Activated CD8-positive, alpha-beta memory T cell treated with anti-CD3 and anti-CD28 coated beads, Interleukin-2, amount 50 U/mL, for 24 hours (primary cell): ENCODE data around the gene PSMA3.

Experiments used
- DNase-seq: peaks from one replicate; pipeline ENCODE4 v3.0.0-alpha.2; 2020; ENCODE audit errors: extremely low read depth

PSMA3 gene

DNA sequence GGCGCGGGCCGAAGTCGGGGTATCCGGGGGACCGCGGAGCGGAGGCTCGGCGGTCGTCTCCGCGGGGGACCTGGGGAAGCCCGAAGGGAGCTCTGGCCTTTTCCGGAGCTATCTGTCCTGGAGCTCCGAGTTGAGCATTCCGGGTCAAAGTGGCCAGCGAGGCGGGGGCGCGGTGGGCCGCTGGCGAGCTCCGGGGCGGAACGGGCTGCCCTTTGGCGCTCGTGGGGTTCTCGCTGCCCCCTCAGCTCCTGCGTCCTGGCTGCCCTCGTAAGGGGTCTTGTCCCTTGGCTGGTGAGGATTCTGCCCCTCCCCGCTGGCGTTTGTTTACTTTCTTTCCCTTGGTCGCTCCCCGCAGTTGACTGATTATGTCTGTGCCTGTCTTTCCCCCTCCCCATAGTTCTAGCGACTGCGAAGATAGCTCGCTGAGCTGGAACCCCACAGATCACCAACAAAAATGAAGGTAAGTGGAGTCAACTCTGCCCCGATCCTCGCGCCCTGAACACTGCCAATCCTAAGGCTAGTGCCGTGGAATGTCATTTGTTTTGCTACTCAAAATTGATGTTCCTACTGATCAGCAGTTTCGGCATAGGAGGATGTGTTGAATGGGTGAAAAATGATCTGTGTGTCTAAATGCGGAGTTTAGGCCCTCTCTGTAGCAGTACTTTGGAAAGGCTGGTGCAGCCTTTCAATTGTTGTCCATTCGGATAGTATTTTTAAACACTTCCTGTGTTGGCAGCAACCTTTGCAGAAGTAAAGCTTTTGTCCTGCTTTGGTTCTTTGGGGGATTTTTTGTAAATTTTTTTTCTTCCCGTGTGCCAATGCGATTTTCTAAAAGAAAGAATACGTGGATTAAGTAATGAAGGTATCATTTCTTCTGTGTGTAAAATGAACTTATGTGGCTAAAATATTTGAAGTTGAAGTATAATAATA lies 55.0 kb downstream of the PSMA3 start:
- DNase-seq = no peak

GRCh38 chr14:58301416-58301815 lies 56.8 kb downstream of the PSMA3 start:
- no peak for DNase-seq

DNA sequence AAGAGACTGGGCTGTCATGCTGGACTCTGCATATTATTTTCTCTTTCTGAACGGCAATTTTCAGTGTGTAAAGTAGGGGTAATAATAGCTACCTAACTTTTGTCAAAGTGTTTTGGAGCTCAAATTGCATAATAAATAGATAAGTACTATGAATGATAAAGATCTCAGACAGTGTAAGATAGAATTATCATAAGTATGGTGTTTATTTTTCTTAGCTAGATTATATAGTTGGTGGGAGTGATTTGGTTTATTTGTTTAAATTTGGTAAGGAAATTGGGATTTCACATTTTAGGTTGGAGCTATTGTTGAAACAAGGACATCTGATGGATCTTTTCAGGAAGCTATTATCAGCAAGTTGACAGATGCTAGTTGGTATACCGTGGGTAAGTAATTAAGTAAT lies 61.1 kb downstream of the PSMA3 start:
- DNase-seq = no peak

- DNase-seq = no peak
Measured at GRCh38 chr14:58307597-58308316, 63.1 kb downstream of the PSMA3 start.

GRCh38 chr14:58309086-58309485 lies 64.4 kb downstream of the PSMA3 start:
- DNase-seq = no peak

GRCh38 chr14:58313699-58314098 lies 69.1 kb downstream of the PSMA3 start:
- no peak for DNase-seq

- no peak for DNase-seq
Measured at GRCh38 chr14:58315606-58316005, 71.0 kb downstream of the PSMA3 start.
